ENCODE results near the gene C21orf58.
"Not testable (repeated sequence)": the region's sequence is repeated elsewhere in the genome, so short reads cannot be mapped to it uniquely, and the experiment has no call there.

C21orf58 gene

DNA sequence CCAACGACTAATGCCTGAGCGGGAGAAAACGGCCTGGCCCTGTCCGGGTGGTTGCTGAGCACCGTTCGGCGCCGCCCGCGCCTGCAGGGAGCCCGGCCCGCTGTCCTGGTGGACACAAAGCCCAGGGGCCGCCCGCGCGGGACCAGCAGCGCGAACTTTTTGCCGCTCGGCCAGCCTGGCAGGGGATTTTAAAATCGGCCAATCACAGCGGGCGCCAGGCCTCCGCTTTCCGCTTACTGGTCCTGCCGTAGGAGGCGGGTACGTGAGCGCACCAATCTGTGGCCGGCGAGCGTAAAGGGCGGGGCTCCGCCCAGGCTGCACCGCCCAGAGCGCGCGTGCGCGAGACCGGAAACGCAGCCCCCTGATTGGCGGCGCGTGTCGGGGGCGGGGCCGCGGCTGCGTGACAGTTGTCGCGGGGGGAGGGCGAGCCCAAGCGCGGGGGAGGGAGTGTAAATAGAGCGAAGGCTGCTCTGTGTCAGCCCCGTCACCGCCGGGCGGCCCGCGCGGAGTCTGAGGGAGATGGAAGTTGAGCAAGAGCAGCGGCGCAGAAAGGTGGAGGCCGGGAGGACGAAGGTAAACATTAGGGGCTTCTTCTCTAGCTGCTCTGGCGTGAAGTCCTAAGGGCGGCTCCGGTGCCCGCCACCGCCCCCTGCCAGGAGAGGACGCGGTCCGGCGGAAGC, at the start of gene C21orf58, which contains the start of gene PCNT:
Gene C21orf58 (minus strand): TSS at position 161 of the 680 bp plus-strand sequence. CDS start 1,132 bp downstream, outside the sequence.
Gene PCNT (plus strand): TSS at position 447 of the 680 bp plus-strand sequence. CDS start 73 bp downstream, at position 520.
- peak; percentile 98 for DNase-seq

DNA sequence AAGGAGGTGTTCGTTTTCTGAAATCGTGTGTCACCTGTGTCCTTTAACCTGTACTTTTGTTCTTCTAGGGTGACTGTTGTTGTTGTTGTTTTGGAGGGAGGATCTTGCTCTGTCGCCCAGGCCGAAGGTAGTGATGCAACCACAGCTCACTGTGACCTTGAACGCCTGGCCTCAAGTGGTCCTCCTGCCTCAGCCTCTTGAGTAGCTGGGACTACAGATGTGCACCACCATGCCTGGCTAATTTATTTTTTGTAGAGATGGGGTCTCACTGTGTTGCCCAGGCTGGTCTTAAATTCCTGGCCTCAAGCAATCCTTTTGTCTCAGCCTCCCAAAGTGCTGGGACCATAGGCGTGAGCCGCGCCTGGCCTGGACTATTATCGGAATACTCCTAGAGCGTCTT, 49.3 kb upstream of the C21orf58 start:
- DNase-seq, result not testable (repeated sequence)

DNA sequence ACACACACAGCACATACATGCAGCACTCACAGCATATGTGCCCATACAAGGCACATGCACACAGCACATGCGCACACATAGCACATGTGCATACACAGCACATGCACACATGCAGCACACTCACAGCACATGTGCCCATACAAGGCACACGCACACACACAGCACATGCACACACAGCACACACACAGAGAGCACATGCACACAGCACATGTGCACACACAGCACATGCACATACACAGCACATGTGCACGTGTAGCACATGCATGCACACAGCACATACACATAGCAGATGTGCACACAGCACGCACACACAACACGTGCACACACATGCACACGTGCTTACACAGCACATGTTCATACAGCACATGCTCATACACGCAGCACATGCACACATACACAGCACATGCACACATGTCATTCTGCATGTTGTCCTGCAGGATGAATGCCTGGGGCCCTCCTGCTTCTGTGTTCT, 48.4 kb upstream of the C21orf58 start:
- no peak for DNase-seq

DNA sequence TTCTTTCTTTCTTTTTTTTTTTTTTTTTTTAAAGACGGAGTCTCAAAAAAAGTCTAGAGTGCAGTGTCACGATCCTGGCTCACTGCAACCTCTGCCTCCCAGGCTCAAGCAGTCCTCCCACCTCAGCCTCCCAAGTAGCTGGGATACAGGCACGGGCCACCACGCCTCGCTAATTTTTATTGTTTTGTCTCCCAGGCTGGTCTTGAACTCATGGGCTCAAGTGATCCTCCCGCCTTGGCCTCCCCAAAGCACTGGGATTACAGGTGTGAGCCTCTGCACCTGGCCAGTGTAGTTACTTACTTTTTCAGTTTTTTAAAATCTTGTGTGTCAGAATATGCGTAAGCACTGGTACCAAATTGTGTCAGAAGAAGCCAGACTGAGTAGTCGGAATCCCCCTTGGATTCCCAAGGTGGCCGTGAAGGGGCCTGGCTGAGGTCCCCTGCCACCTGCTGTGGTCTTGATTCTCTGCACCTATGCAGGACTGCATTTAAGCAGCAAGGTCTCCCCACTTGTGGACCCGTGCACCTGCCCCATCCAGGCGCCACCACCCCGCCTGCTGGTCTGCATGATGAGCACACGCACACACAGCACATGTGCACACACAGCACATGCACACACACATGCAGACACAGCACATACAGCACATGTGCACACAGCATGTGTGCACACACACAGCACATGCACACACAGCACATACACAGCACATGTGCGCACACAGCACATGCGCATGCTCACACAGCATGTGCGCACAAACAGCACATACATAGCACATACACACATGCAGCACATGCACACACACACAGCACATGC, 47.7 kb upstream of the C21orf58 start:
- DNase-seq, result no peak

DNA sequence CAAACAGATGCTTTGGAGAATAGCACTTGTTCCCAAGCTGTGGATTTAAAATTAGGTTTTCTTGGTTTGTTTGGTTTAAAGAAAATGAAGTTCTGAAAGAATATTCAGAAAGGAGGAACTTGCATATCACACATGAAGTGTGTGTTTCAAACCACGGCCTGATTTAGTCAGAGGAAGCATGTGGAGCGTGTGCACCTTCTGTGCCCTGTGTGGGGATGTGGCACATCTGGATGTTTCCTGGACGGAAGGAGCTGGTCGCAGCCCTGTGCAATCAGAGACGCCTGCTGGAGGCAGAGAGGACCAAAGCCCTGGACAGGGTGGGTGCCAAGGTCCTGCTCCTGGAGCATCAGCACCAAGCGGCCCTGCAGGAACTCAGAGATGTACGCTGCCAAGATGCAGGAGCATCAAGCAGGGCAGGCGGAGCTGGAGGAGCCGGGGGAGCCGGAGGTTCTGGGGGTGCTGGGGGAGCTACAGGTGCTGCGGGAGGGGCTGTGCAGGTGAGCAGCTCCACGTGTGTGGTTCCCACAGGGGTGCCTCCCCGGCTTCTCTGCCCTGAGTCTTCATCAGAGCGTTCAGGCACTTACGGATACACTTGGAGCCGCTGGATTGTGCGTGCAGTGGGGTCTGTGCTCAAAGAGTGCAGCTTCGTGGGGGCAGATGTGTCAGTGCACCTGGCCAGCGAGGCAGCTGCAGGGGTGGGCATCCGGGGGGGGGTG, 46.0 kb upstream of the C21orf58 start:
- DNase-seq, result no peak

DNA sequence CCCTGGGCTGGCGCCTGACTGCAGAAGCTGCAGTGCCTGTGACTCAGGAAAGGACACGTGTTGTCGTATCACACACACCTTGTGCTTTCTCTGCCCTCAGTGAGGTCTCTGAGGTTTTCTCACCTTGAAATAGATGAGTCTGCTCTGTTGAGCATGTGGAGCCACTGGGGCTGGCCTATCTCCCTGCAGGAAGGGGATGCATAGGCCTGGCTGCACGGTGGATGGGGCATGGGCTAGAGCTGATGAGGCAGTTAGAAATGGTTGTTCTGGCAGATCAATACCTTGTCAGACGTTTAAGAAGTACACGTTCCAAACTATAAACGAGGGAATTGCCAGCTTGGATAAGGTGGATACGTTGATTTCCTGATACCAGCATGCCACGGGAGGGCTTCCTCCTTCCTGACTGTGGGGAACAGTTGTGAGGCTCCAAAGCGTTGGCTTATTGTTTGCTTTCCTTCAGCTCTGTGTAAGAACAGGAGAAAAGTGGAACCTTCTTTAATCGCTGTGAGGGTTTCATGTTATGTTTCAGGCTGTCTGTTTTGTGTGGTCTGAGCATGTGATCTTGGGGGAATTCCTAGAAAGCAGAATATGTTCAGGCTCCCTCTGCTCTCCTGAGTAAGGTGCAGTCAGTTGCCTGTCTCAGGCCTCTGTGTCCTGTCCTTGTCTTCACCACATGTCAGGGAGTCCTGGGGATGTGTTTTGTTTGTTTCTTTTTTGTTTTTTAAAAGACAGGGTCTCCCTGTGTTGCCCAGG, 45.0 kb upstream of the C21orf58 start:
- DNase-seq, result no peak

DNA sequence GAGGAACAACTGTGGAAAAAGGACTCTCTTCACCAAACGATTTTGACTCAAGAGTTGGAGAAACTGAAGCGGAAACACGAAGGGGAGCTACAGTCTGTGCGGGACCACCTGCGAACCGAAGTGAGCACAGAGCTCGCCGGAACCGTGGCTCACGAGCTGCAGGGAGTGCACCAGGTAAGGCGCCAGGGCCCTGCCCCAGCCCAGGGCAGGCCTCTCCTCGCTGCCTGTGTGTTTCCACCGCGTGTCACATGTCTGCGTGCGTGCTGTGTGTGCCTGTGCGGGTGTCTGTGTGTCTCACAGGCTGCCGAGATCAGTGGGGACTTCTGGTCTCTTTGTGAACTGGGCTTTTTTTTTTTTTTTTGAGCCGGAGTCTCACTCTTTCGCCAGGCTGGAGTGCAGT, 43.3 kb upstream of the C21orf58 start:
- no peak for DNase-seq

DNA sequence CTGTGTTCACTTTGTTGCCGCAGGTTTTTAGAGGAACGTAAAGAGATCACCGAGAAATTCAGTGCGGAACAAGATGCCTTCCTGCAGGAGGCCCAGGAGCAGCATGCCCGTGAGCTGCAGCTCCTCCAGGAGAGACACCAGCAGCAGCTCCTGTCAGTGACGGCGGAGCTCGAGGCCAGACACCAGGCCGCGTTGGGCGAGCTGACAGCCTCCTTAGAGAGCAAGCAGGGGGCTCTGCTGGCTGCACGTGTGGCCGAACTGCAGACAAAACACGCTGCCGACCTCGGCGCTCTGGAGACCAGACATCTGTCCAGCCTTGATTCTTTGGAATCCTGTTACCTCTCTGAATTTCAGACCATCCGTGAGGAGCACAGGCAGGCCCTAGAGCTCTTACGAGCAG, 42.9 kb upstream of the C21orf58 start:
- no peak for DNase-seq

DNA sequence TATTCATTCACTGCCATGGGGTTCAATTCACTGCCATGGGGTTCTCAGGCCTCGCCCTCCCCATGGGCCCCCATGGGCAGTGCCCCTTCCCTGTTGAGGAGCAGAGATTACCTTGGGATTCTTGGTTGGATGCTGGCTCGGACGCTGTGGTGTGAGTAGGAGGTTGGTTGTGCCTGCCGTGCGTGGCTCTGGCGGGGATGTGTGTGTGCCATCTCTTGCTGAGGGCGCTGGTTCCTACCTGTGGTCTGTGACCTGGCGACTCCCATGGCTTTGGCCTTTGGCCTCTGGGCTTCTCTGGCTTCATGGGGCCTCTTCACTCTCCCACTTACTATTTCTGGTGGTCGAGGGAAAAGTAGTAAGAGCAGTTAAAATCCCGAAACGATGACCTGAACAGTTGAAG, 42.4 kb upstream of the C21orf58 start:
- no peak for DNase-seq

DNA sequence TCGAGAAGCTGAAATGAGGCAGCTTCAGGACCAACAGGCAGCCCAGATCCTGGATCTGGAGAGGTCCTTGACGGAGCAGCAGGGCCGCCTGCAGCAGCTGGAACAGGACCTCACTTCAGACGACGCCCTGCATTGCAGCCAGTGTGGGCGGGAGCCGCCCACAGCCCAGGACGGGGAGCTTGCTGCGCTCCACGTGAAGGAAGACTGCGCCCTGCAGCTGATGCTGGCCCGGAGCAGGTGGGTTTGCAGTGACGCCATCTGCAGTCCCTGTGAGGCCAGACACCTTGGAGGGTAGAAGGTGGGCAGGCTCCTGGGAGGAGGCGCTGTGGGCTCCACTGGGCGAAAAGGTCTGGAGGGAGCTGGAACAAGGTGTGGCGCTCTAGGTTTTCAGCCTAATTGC, 40.0 kb upstream of the C21orf58 start:
- DNase-seq, result no peak

DNA sequence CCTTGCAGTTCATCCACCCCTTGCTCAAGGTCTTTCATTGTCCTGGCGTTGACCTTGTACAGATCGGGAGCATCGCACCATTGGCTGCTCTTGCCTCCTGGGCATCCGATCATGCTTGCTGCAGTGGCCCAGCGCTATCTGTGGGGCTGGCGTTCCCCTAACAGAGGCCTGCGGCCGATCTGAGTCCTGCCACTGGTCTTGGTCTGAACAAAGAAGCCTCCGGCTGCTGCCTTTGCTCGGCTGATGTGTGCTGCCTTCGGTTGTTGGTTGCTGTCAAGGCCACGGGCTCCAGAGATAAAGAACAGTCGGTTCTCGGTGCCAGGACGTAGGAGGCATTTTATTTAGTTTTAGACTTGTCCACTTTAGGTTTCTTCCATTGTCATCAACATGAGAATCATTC, 39.3 kb upstream of the C21orf58 start:
- no peak for DNase-seq

DNA sequence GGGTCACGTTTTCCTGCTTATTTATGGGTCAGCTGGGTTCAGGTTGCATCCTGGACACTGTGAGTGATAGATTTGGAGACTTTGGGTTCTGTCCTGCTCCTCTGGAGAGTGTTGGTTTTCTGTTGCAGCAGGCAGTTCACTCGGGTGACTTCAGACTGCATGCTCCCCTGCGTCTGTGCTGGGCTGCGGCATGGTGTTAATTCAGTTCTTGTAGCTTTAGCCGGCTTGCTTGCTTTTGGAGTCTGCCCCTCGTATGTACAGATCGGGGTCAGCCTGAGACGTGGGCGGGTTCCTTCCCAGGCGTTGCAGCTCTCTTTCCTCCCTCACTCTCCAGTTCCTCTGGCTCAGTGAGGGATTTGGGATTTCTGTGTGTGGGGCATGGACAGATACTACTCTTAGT, 38.3 kb upstream of the C21orf58 start:
- DNase-seq, result no peak

DNA sequence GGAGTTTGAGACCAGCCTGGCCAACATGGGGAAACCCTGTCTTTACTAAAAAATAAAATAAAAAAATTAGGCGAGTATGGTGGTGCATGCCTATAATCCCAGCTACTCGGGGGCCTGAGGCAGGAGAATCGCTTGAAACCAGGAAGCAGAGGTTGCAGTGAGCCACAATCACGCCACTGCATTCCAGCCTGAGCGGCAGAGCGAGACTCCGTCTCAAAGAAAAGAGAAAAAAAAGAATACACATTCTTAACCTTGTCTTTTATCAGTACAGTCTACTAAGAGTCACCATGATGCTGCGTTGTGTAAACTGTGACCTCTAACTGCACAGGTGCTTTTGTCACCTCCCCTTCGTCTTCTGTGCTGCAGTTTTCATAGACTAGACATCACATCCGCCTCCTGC, 37.5 kb upstream of the C21orf58 start:
- DNase-seq, result no peak

DNA sequence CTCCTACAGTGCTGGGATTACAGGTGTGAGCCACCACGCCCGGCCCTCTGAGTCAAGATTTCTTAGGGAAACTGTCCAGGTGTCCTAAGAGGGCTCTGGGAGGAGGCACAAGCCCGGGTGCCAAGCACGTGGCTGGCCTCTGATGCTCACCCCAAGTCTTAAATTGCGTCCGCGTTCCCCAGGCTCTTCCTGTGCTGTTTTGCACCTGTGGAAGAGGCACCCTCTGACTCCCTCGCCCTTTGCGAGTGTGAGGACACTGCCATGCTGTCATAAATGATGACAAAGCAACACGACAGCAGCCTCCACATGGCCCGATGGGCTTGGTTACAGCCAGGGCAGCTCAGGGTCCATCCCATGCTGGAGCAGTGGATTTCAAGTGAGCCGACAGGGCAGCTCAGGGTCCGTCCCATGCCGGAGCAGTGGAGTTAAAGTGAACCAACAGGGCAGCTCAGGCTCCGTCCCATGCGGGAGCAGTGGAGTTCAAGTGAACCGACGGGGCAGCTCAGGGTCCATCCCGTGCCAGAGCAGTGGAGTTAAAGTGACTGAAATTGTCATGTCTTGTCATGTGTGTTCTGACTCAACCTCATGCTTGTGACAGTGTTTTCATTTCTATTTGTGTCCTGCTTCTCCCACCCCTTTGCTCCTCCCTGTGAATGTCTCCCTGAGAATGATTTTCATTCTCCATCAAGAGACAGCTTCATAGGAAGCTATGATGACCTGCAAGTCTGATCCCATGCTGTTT, 34.2 kb upstream of the C21orf58 start:
- no peak for DNase-seq

DNA sequence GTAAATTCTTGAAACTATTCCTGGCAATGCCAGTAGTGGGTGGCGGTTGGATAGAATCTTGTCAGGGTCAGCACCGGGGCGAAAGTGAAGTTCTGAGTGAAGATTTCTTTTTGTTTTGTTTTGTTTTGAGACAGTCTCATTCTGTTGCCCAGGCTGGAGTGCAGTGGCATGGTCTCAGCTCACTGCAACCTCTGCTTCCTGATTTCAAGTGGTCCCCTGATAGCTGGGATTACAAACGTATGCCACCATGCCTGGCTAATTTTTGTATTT, 33.6 kb upstream of the C21orf58 start:
- no peak for DNase-seq

DNA sequence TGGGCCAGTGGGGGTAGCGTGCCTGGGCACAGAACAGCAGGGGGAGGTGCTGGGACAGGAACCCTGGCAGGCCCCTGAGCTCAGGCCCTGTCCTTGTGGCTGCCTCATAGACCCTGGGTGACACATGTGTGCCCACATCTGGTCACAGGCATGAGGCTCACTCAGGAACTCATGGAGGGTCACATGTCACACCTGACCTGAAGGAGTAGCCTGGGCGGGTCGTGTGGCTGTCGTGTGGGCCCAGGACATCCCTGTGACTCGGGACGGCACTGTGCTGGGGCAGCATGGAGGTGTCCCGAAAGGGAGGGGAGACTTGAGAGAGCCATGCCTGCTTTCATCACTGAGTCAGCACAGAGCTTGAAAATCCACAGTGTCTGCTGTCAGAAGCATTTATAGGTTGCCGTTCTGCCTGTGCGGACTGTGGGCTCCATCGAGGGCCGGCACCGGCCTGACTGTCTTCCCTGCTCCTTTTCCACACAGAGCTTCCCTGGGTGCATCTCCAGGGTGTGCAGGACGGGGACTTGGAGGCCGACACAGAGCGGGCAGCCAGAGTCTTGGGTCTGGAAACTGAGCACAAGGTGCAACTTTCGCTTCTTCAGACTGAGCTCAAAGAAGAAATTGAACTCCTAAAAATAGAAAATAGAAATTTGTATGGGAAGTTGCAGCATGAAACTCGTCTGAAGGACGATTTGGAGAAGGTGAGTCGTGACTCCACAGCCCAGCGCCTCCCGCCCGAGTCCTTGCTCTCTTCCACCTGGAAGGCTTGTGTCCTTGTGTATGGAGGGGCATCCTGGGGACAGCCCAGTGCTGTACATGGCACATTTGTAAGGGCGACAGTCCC, 33.0 kb upstream of the C21orf58 start:
- DNase-seq, result no peak

DNA sequence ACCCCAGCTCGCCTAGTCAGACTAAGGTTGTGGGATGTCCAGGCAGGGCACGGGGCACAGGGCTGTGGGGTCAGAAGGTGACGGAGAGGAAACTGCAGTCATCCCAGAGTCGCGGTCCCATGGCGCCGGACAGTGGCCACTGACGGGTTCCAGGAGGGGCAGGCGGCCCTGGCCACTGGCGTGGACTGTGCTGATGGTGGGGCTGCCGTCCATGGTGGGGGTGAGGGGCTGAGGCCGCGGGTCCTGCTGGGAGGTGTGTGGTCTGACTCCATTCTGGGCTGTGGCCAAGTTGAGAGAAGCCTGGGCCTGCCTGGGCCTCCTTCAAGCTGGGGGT, 32.3 kb upstream of the C21orf58 start:
- no peak for DNase-seq

DNA sequence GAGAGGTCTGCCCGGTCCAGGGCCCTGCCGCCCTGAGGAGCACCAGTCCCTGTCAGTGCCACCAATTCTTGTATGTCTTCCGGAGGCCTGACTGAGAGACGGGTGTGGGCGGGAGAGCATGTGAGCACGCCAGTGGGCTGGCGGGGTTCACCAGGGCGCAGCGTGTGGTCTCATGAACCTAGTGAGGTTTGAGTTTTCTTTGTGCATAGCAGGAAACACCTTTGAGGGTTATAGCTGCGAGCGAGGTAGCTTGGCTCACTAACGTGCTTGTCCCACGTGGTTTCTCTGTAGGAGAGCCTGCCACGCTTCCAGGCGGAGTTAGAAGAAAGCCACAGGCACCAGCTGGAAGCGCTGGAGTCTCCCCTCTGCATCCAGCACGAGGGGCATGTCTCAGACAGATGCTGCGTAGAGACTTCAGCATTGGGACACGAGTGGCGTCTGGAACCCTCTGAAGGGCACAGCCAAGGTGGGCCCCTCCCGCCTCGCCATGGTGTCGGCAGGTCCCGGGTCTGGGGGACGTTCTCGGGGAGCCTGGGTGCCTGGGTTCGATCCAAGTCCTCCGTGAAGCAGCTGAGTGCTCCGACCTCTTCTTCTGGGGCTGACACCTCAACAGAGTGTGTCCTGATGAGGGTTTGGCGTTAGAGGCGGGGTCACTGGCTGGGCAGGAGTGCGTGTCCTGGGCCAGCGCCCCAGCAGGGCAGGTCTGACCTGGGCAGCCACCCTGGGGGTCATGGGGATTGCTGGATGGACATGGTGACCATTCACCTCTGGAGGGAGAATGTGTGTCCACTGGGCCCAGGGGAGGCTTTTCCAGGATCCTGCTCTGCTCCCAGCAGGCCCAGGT, 31.7 kb upstream of the C21orf58 start:
- DNase-seq, result no peak

DNA sequence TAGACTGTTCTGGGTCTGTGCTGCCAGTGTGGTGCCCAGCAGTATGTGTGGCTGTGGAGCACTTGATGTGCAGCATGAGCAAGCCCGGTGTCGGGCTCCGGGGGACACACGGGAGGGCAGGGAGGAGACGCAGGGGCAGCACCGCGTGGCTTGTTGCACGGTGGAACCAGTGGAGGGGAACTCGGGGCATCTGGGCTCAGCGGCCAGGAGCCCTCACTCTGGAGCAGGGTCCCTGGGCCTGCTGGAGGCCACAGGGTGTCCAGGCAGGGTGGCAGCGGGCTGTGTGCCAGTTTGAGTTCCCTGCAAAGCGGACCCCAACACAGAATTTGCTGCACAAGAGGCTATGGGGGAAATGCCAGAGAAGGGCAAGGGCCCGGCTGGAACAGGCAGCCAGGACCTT, 30.8 kb upstream of the C21orf58 start:
- DNase-seq, result no peak

DNA sequence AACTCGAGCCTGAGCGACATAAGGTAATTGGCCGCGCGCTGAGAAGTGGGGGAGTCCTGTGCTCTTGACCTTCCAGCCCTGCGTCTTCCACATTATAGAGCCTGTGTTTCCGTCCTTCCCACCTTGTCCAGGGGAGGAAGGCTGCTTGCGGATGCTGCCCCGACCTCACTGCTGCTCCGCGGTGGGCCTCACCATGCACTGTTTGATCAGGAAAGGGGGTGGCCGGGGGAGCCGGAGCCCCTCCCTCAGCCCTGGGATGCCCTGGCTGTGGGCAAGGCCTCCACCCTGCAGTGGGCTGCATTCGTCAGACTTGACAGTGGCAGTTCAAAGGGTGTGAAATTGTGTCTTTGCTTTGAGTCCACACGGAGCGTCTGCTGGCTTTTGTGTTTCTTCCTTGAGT, 30.4 kb upstream of the C21orf58 start:
- DNase-seq, result no peak

DNA sequence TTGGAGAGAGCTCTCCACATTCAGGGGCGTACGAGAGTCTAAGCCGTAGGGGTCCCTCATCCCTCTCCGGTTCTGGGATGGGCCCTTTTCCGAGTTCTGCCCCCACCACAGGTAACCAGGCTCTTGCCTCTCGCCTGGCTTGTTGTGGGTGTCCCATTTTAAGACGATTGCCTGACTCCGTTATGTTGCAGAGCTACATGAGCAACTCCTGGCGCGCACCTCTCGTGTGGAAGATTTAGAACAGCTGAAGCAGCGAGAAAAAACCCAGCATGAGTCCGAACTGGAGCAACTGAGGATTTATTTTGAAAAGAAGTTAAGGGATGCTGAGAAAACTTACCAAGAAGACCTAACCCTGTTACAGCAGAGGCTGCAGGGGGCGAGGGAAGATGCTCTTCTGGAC, 29.2 kb upstream of the C21orf58 start:
- DNase-seq, result no peak

All from NCI-H1092 treated with DMSO at 0.1 percent for 48 hours (cell line).